Measurements from ENCODE around the gene LRRC72.

The LRRC72 gene

DNA sequence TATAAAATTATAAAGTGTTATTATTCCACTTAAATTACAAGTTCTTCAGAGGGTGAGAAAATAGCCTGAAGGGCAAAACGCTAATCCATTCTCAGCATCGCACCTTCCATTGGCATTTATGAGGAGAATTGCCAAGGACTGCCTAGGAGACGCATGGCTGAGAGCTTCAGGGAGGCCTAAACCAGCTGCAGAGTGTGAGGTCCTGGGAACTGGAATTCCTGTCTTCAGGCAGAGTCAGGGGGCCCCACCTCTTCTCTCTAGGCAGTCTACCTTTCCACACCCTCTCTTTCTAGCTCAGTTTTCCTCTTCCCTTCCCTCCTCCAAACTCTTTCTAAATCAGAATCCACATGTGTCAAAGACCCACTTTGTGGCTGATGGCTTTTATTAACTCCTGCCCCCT lies 35.3 kb downstream of the LRRC72 start:
- Histone ChIP-seq H3K9ac (ENCODE audit: insufficient read length, low read depth) (no peak overlapping the region), H3K4me1 (ENCODE audit: insufficient read depth, insufficient read length) (no peaks in the 10 kb centered on the region), H3K36me3 (ENCODE audit: insufficient read depth, insufficient read length, low read length) (no peaks in the 10 kb centered on the region), H3K4me3 (ENCODE audit: insufficient read length, low read depth) (no peak overlapping the region), H3K9me3 (ENCODE audit: insufficient read depth, low read length) (no peaks in the 10 kb centered on the region), H3K27me3 (ENCODE audit: insufficient read depth, insufficient read length) (no peaks in the 10 kb centered on the region)
- DNase-seq (ENCODE audit: low read depth, low spot score) = peak; percentile 22
- TF ChIP-seq YY1 (IDR thresholded peaks at IDR 0.05; ENCODE audit: insufficient read depth, insufficient read length) (no peak), ZNF274 (IDR thresholded peaks at IDR 0.05; ENCODE audit: low read depth, low read length) (no peak), SUZ12 (IDR thresholded peaks at IDR 0.05; ENCODE audit: extremely low read depth, insufficient read depth, insufficient read length) (no peak)

DNA sequence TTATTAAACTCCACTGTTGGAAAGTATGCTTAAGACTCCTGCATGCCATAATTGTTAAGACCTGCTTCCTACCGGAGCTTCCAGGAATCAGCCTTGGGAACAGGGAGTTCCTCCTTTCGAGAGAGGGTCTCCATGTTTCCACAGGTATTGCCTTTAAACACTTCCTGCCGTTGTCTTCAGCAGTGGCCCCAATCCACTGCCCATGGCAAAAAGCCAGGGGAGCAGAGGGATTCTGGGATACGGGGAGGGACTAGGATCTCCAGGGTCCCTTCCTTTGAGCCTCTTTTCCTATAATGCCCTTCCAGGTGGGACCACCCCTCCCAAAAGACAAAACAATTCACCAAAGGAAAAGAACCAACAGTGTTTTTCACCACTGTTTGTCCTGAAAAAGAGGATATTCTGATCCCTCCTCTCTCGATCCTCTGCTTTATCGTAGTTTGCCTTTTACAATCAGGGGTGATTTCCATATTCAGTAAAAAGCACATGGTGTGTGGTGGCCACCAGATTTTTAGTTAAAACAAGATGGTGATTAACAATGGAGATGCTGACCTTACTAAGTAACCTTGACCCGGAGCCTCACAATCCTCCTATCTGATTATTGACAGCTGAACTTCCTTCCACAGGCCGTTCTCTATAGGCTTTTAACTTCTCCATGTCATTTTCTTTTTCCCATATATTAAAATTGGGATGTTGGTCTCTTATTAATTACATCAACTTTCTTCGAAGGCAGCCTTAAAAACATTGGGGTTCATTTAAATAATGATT lies 36.0 kb downstream of the LRRC72 start:
- no peaks in the 10 kb centered on the region for H3K4me1 ChIP-seq (ENCODE audit: insufficient read depth, insufficient read length)
- no peak for DNase-seq (ENCODE audit: low read depth, low spot score)
- TF ChIP-seq YY1 (IDR thresholded peaks at IDR 0.05; ENCODE audit: insufficient read depth, insufficient read length) (no peak), ZNF274 (IDR thresholded peaks at IDR 0.05; ENCODE audit: low read depth, low read length) (no peak)
- no peak overlapping the region for H3K9ac ChIP-seq (ENCODE audit: insufficient read length, low read depth)
- no peaks in the 10 kb centered on the region for H3K36me3 ChIP-seq (ENCODE audit: insufficient read depth, insufficient read length, low read length)
- H3K9me3 ChIP-seq (ENCODE audit: insufficient read depth, low read length) = no peaks in the 10 kb centered on the region
- no peak overlapping the region for H3K4me3 ChIP-seq (ENCODE audit: insufficient read length, low read depth)
- no peaks in the 10 kb centered on the region for H3K27me3 ChIP-seq (ENCODE audit: insufficient read depth, insufficient read length)

- H3K9me3 ChIP-seq (ENCODE audit: insufficient read depth, low read length) = no peaks in the 10 kb centered on the region
- no peaks in the 10 kb centered on the region for H3K36me3 ChIP-seq (ENCODE audit: insufficient read depth, insufficient read length, low read length)
- H3K9ac ChIP-seq (ENCODE audit: insufficient read length, low read depth) = no peak overlapping the region
- no peak for TF ChIP-seq SUZ12 (IDR thresholded peaks at IDR 0.05; ENCODE audit: extremely low read depth, insufficient read depth, insufficient read length)
- TF ChIP-seq YY1 (IDR thresholded peaks at IDR 0.05; ENCODE audit: insufficient read depth, insufficient read length) = no peak
- no peak for TF ChIP-seq ZNF274 (IDR thresholded peaks at IDR 0.05; ENCODE audit: low read depth, low read length)
- no peak overlapping the region for H3K4me3 ChIP-seq (ENCODE audit: insufficient read length, low read depth)
- no peaks in the 10 kb centered on the region for H3K27me3 ChIP-seq (ENCODE audit: insufficient read depth, insufficient read length)
- no peak for DNase-seq (ENCODE audit: low read depth, low spot score)
- no peaks in the 10 kb centered on the region for H3K4me1 ChIP-seq (ENCODE audit: insufficient read depth, insufficient read length)
Measured at GRCh38 chr7:16563281-16564022, 36.8 kb downstream of the LRRC72 start.

GRCh38 chr7:16564023-16564380 lies 37.4 kb downstream of the LRRC72 start:
- no peaks in the 10 kb centered on the region for H3K9me3 ChIP-seq (ENCODE audit: insufficient read depth, low read length)
- TF ChIP-seq YY1 (IDR thresholded peaks at IDR 0.05; ENCODE audit: insufficient read depth, insufficient read length) = no peak
- no peak for TF ChIP-seq SUZ12 (IDR thresholded peaks at IDR 0.05; ENCODE audit: extremely low read depth, insufficient read depth, insufficient read length)
- no peak for TF ChIP-seq ZNF274 (IDR thresholded peaks at IDR 0.05; ENCODE audit: low read depth, low read length)
- no peaks in the 10 kb centered on the region for H3K4me1 ChIP-seq (ENCODE audit: insufficient read depth, insufficient read length)
- H3K4me3 ChIP-seq (ENCODE audit: insufficient read length, low read depth) = no peak overlapping the region
- no peak for DNase-seq (ENCODE audit: low read depth, low spot score)
- no peak overlapping the region for H3K9ac ChIP-seq (ENCODE audit: insufficient read length, low read depth)
- no peaks in the 10 kb centered on the region for H3K27me3 ChIP-seq (ENCODE audit: insufficient read depth, insufficient read length)
- H3K36me3 ChIP-seq (ENCODE audit: insufficient read depth, insufficient read length, low read length) = no peaks in the 10 kb centered on the region

- no peaks in the 10 kb centered on the region for H3K27me3 ChIP-seq (ENCODE audit: insufficient read depth, insufficient read length)
- H3K9ac ChIP-seq (ENCODE audit: insufficient read length, low read depth) = no peak overlapping the region
- H3K9me3 ChIP-seq (ENCODE audit: insufficient read depth, low read length) = no peaks in the 10 kb centered on the region
- no peaks in the 10 kb centered on the region for H3K4me1 ChIP-seq (ENCODE audit: insufficient read depth, insufficient read length)
- H3K36me3 ChIP-seq (ENCODE audit: insufficient read depth, insufficient read length, low read length) = no peaks in the 10 kb centered on the region
- peak; percentile 46 for DNase-seq (ENCODE audit: low read depth, low spot score)
- TF ChIP-seq SUZ12 (IDR thresholded peaks at IDR 0.05; ENCODE audit: extremely low read depth, insufficient read depth, insufficient read length) (no peak), YY1 (IDR thresholded peaks at IDR 0.05; ENCODE audit: insufficient read depth, insufficient read length) (no peak), ZNF274 (IDR thresholded peaks at IDR 0.05; ENCODE audit: low read depth, low read length) (no peak)
- H3K4me3 ChIP-seq (ENCODE audit: insufficient read length, low read depth) = no peak overlapping the region
Measured at GRCh38 chr7:16564909-16565426, 38.3 kb downstream of the LRRC72 start.

GRCh38 chr7:16571941-16572340 lies 45.3 kb downstream of the LRRC72 start:
- no peak overlapping the region for H3K9ac ChIP-seq (ENCODE audit: insufficient read length, low read depth)
- TF ChIP-seq SUZ12 (IDR thresholded peaks at IDR 0.05; ENCODE audit: extremely low read depth, insufficient read depth, insufficient read length) (no peak), YY1 (IDR thresholded peaks at IDR 0.05; ENCODE audit: insufficient read depth, insufficient read length) (no peak), ZNF274 (IDR thresholded peaks at IDR 0.05; ENCODE audit: low read depth, low read length) (no peak)
- no peaks in the 10 kb centered on the region for H3K4me1 ChIP-seq (ENCODE audit: insufficient read depth, insufficient read length)
- no peak overlapping the region for H3K4me3 ChIP-seq (ENCODE audit: insufficient read length, low read depth)
- no peaks in the 10 kb centered on the region for H3K9me3 ChIP-seq (ENCODE audit: insufficient read depth, low read length)
- H3K36me3 ChIP-seq (ENCODE audit: insufficient read depth, insufficient read length, low read length) = no peaks in the 10 kb centered on the region
- H3K27me3 ChIP-seq (ENCODE audit: insufficient read depth, insufficient read length) = no peaks in the 10 kb centered on the region
- no peak for DNase-seq (ENCODE audit: low read depth, low spot score)

GRCh38 chr7:16579216-16579615 lies 52.6 kb downstream of the LRRC72 start:
- Histone ChIP-seq H3K36me3 (ENCODE audit: insufficient read depth, insufficient read length, low read length) (no peaks in the 10 kb centered on the region), H3K4me1 (ENCODE audit: insufficient read depth, insufficient read length) (no peaks in the 10 kb centered on the region), H3K9me3 (ENCODE audit: insufficient read depth, low read length) (no peaks in the 10 kb centered on the region), H3K27me3 (ENCODE audit: insufficient read depth, insufficient read length) (no peaks in the 10 kb centered on the region), H3K4me3 (ENCODE audit: insufficient read length, low read depth) (no peak overlapping the region), H3K9ac (ENCODE audit: insufficient read length, low read depth) (no peak overlapping the region)
- TF ChIP-seq SUZ12 (IDR thresholded peaks at IDR 0.05; ENCODE audit: extremely low read depth, insufficient read depth, insufficient read length) (no peak), YY1 (IDR thresholded peaks at IDR 0.05; ENCODE audit: insufficient read depth, insufficient read length) (no peak), ZNF274 (IDR thresholded peaks at IDR 0.05; ENCODE audit: low read depth, low read length) (no peak)
- DNase-seq (ENCODE audit: low read depth, low spot score) = no peak
